GM12878 (cell line): Measurements from ENCODE around the gene ABCB7. TPM values are rescaled to one million over a fixed set of nuclear protein-coding genes. Genes with fewer than 3 reads are reported as not detected.

Experiments used
- ATAC-seq: fragments of 200-7000 bp; cut with Tn5 transposase; 3 replicates; pipeline ENCODE4 v1.9.1; 2020; ENCODE audit warnings: mild to moderate bottlenecking, moderate library complexity
- BruUV-seq: library from RNA; stranded (reverse); fragments of 400-500 nt; replicated peaks from 2 replicates; lab custom pipeline; 2021; lab: Mats Ljungman, UMichigan
- CTCF ChIA-PET: fragments of 300-600 bp; sonication (Branson Sonifier 250); formaldehyde crosslinking; extraction: SDS; loops from one replicate; lab custom pipeline; 2021; ENCODE audit warnings: inconsistent platforms; lab: Yijun Ruan, JAX
- POLR2A ChIA-PET: fragments of 350-600 bp; formaldehyde crosslinking; extraction: SDS; loops from one replicate; lab custom pipeline; 2021; ENCODE audit warnings: inconsistent platforms; lab: Charles Lee
- RAD21 ChIA-PET: fragments of 300-600 bp; sonication (Branson Sonifier 250); formaldehyde crosslinking; loops from one replicate; lab custom pipeline; 2023; ENCODE audit warnings: antibody characterized with exemption; ENCODE audit not compliant: unreplicated experiment; lab: Charles Lee
- SMC1A ChIA-PET: fragments of 300-600 bp; sonication (Branson Sonifier 250); formaldehyde crosslinking; loops from one replicate; lab custom pipeline; 2023; ENCODE audit not compliant: unreplicated experiment, uncharacterized antibody; lab: Charles Lee
- DNase-seq: peaks from one replicate; pipeline ENCODE4 v3.0.0-alpha.2; 2011; ENCODE audit warnings: low read depth, low spot score
- FAIRE-seq: peaks from 3 replicates; lab custom pipeline; 2011; peaks lifted over from hg19 to GRCh38; lab: Jason Lieb, UNC
- H2AFZ ChIP-seq: 2 replicates; pipeline ENCODE4 v1.6.0; 2011; ENCODE audit warnings: low read depth, low read length, control low read depth; ENCODE audit not compliant: control insufficient read depth
- H3K27ac ChIP-seq: 2 replicates; pipeline ENCODE4 v1.5.1; 2011; ENCODE audit warnings: control low read depth; ENCODE audit not compliant: control insufficient read depth, insufficient read depth
- H3K27me3 ChIP-seq, 2 experiments: replicated peaks in 1 of 2; 2 replicates each; pipeline versions ENCODE4 v1.6.0 to v1.6.1; 2011; ENCODE audit warnings: low read length in 1 of 2; ENCODE audit not compliant: control insufficient read depth in 2 of 2, insufficient read depth in 2 of 2
- H3K36me3 ChIP-seq, 2 experiments: 2 replicates each; pipeline ENCODE4 v1.5.1; 2011; ENCODE audit warnings: low read length in 1 of 2; ENCODE audit not compliant: control insufficient read depth in 2 of 2, insufficient read depth in 2 of 2
- H3K4me1 ChIP-seq: 2 replicates; pipeline ENCODE4 v1.6.1; 2011; ENCODE audit warnings: mild to moderate bottlenecking, low read length, moderate library complexity, mixed read lengths; ENCODE audit not compliant: control insufficient read depth, insufficient read depth
- H3K4me2 ChIP-seq: 2 replicates; pipeline ENCODE4 v1.6.0; 2011; ENCODE audit warnings: control low read depth; ENCODE audit not compliant: control insufficient read depth, insufficient read depth
- H3K4me3 ChIP-seq: fragments of 200-600 bp; sonication (generic); 2 replicates; pipeline ENCODE4 v1.5.1; 2016
- H3K79me2 ChIP-seq: 2 replicates; pipeline ENCODE4 v1.6.0; 2011; ENCODE audit warnings: low read length; ENCODE audit not compliant: control insufficient read depth, insufficient read depth
- H3K9ac ChIP-seq: 2 replicates; pipeline ENCODE4 v1.8.0; 2011; ENCODE audit warnings: low read length, control low read depth, mixed read lengths; ENCODE audit not compliant: control insufficient read depth, insufficient read depth
- H3K9me3 ChIP-seq: replicated peaks from 3 replicates; pipeline ENCODE4 v1.5.1; 2011; ENCODE audit warnings: mild to moderate bottlenecking, low read length; ENCODE audit not compliant: control insufficient read depth, insufficient read depth
- H4K20me1 ChIP-seq: 2 replicates; pipeline ENCODE4 v1.6.0; 2011; ENCODE audit not compliant: control insufficient read depth, insufficient read depth
- GATAD2B ChIP-seq: fragments of 450-650 bp; conservative IDR thresholded peaks from 2 replicates; pipeline ENCODE4 v1.6.1; 2017; ENCODE audit warnings: low read depth, mild to moderate bottlenecking, moderate library complexity
- HCFC1 ChIP-seq: fragments of 150-350 bp; IDR thresholded peaks from 2 replicates; pipeline ENCODE4 v1.6.1; 2014; ENCODE audit warnings: low read length
- NBN ChIP-seq: fragments of 450-650 bp; IDR thresholded peaks from 2 replicates; pipeline ENCODE4 v1.6.1; 2016
- SUZ12 ChIP-seq: fragments of 200-600 bp; sonication (generic); IDR thresholded peaks from one replicate; pipeline ENCODE4 v1.6.1; 2018; ENCODE audit warnings: antibody characterized with exemption, mild to moderate bottlenecking; ENCODE audit not compliant: unreplicated experiment
- ZNF274 ChIP-seq: IDR thresholded peaks from one replicate; pipeline ENCODE4 v1.8.0; 2011; ENCODE audit not compliant: insufficient read length, insufficient read depth
- WGBS: methylation state at CpG from one replicate; pipeline ENCODE4 v1.1.6; 2016; ENCODE audit warnings: low lambda C conversion rate; ENCODE audit not compliant: insufficient replicate concordance, insufficient coverage; ENCODE audit errors: missing lambda C conversion rate; 5-methylcytosine and 5-hydroxymethylcytosine counted together
- in situ Hi-C: fragments of 300-500 bp; cut with MboI; formaldehyde crosslinking; loops from 9 replicates; pipeline ENCODE4 v1.14.3; 2018; ENCODE audit warnings: mixed read lengths
- intact Hi-C: fragments of 100-400 bp; cut with micrococcal nuclease; formaldehyde crosslinking; loops from one replicate; pipeline ENCODE4 v1.14.2; 2022; ENCODE audit not compliant: unreplicated experiment
- polyA plus RNA-seq, 11 experiments: library from polyadenylated mRNA; depleted of rRNA in 4 of 11; unstranded in 6 of 11; stranded (reverse) in 5 of 11; fragments of >200 nt; fragmentation: Nextera tagmentation in 4 of 11; fragmentation: Illumina TruSeq in 1 of 11; extraction: Ambion mirVana in 4 of 11; extraction: Trizol in 1 of 11; gene quantifications; 1 replicate in 1 of 11; 2 replicates in 10 of 11; pipeline versions ENCODE4 v1.2.1 to v1.2.3, GENCODE V29; 2011 to 2016; ENCODE audit warnings: inconsistent platforms in 2 of 11, missing spikeins in 2 of 11, low read depth in 1 of 11
- total RNA-seq, 4 experiments: library from RNA; depleted of rRNA in 3 of 4; stranded (reverse); fragments of >200 nt in 3 of 4; fragmentation: Illumina TruSeq in 1 of 4; extraction: Trizol in 1 of 4; gene quantifications; 2 replicates each; pipeline versions ENCODE4 v1.2.1 to v1.2.3, GENCODE V29; 2013 to 2021
- TF ChIP-seq, protein P1 (sequence below): fragments of 450-650 bp; IDR thresholded peaks from 2 replicates; pipeline ENCODE4 v1.6.1; 2017; ENCODE audit warnings: borderline replicate concordance
- TF ChIP-seq, protein P2 (sequence below): fragments of 450-650 bp; IDR thresholded peaks from 2 replicates; pipeline ENCODE4 v1.6.1; 2017; ENCODE audit warnings: mild to moderate bottlenecking, moderate library complexity
- TF ChIP-seq, protein P3 (sequence below): fragments of 450-650 bp; formaldehyde crosslinking; IDR thresholded peaks from 2 replicates; pipeline ENCODE4 v1.4.0; 2020; ENCODE audit warnings: mild to moderate bottlenecking, moderate library complexity
- TF ChIP-seq, protein P4 (sequence below): fragments of 450-650 bp; formaldehyde crosslinking; IDR thresholded peaks from 2 replicates; pipeline ENCODE4 v1.4.0; 2022; ENCODE audit warnings: mild to moderate bottlenecking, moderate library complexity

Gene ABCB7
- total and polyA plus RNA-seq, 10 of the 15 experiments (the other 5 are each of a cell fraction or from before 2014, with no cell fraction given): 16.8 to 62.7 (median 30.6) TPM

DNA sequence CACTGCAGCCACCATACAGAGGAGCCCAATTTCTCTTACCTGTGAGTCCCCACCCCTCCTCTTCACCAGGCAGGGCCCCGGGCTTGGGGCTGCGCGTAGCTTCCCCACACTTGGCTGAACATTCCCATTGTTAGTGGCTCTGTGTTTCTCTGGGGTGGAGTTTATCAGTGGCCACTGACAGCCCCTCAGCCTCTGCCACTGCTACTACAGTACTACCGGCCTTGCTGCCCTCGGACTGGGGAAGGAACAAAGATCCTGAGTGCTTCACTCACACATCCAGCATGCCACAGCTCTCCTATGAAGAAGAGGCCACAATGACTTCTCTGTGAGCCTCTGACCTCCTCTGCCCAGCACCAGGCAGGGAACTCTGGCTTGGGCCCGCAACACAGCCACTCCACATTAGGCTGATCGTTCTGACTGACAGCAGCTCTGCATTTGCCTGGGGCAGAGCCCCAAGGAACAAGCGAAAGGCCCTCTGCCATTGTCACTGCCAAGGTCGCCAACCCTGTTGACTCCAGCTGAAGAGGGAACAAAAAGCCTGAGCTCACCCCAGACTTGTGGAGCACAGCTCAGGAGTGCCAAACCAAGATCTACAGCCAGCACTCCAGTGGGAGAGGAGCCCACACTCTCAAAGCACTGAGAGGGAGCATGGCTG is 24.0 kb downstream of the ABCB7 start:
- ATAC-seq (no peak), DNase-seq (no peak), FAIRE-seq (no peak)
- ChIA-PET POLR2A (no interaction called here), SMC1A (no interaction called here), RAD21 (no interaction called here), CTCF (no interaction called here)
- no peak overlapping the region for H3K4me2 ChIP-seq
- H3K27ac ChIP-seq: no peak overlapping the region
- intact Hi-C loops: no loop called here
- no peaks in the 10 kb centered on the region for H4K20me1 ChIP-seq
- no peaks in the 10 kb centered on the region; the same call in 2 of the 3 replicates for H3K9me3 ChIP-seq
- no peak overlapping the region for H2AFZ ChIP-seq
- 69% methylated on average over 9 of the region's 9 CpGs for WGBS
- H3K9ac ChIP-seq: no peak overlapping the region
- no TSS peak for BruUV-seq
- no peaks in the 10 kb centered on the region for H3K4me1 ChIP-seq
- no peak overlapping the region for H3K4me3 ChIP-seq
- no peaks in the 10 kb centered on the region for H3K36me3 ChIP-seq
- no peaks in the 10 kb centered on the region for H3K27me3 ChIP-seq
- peaks cover 1% of the 10 kb centered on the region for H3K79me2 ChIP-seq
- in situ Hi-C loops: no loop called here
- TF ChIP-seq, protein P1, sequence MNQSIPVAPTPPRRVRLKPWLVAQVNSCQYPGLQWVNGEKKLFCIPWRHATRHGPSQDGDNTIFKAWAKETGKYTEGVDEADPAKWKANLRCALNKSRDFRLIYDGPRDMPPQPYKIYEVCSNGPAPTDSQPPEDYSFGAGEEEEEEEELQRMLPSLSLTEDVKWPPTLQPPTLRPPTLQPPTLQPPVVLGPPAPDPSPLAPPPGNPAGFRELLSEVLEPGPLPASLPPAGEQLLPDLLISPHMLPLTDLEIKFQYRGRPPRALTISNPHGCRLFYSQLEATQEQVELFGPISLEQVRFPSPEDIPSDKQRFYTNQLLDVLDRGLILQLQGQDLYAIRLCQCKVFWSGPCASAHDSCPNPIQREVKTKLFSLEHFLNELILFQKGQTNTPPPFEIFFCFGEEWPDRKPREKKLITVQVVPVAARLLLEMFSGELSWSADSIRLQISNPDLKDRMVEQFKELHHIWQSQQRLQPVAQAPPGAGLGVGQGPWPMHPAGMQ: no peak
- TF ChIP-seq ZNF274 (no peak), GATAD2B (no peak), NBN (no peak), SUZ12 (no peak), HCFC1 (no peak)
- TF ChIP-seq, protein P2, sequence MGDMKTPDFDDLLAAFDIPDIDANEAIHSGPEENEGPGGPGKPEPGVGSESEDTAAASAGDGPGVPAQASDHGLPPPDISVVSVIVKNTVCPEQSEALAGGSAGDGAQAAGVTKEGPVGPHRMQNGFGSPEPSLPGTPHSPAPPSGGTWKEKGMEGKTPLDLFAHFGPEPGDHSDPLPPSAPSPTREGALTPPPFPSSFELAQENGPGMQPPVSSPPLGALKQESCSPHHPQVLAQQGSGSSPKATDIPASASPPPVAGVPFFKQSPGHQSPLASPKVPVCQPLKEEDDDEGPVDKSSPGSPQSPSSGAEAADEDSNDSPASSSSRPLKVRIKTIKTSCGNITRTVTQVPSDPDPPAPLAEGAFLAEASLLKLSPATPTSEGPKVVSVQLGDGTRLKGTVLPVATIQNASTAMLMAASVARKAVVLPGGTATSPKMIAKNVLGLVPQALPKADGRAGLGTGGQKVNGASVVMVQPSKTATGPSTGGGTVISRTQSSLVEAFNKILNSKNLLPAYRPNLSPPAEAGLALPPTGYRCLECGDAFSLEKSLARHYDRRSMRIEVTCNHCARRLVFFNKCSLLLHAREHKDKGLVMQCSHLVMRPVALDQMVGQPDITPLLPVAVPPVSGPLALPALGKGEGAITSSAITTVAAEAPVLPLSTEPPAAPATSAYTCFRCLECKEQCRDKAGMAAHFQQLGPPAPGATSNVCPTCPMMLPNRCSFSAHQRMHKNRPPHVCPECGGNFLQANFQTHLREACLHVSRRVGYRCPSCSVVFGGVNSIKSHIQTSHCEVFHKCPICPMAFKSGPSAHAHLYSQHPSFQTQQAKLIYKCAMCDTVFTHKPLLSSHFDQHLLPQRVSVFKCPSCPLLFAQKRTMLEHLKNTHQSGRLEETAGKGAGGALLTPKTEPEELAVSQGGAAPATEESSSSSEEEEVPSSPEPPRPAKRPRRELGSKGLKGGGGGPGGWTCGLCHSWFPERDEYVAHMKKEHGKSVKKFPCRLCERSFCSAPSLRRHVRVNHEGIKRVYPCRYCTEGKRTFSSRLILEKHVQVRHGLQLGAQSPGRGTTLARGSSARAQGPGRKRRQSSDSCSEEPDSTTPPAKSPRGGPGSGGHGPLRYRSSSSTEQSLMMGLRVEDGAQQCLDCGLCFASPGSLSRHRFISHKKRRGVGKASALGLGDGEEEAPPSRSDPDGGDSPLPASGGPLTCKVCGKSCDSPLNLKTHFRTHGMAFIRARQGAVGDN: no peak
- TF ChIP-seq, protein P3, sequence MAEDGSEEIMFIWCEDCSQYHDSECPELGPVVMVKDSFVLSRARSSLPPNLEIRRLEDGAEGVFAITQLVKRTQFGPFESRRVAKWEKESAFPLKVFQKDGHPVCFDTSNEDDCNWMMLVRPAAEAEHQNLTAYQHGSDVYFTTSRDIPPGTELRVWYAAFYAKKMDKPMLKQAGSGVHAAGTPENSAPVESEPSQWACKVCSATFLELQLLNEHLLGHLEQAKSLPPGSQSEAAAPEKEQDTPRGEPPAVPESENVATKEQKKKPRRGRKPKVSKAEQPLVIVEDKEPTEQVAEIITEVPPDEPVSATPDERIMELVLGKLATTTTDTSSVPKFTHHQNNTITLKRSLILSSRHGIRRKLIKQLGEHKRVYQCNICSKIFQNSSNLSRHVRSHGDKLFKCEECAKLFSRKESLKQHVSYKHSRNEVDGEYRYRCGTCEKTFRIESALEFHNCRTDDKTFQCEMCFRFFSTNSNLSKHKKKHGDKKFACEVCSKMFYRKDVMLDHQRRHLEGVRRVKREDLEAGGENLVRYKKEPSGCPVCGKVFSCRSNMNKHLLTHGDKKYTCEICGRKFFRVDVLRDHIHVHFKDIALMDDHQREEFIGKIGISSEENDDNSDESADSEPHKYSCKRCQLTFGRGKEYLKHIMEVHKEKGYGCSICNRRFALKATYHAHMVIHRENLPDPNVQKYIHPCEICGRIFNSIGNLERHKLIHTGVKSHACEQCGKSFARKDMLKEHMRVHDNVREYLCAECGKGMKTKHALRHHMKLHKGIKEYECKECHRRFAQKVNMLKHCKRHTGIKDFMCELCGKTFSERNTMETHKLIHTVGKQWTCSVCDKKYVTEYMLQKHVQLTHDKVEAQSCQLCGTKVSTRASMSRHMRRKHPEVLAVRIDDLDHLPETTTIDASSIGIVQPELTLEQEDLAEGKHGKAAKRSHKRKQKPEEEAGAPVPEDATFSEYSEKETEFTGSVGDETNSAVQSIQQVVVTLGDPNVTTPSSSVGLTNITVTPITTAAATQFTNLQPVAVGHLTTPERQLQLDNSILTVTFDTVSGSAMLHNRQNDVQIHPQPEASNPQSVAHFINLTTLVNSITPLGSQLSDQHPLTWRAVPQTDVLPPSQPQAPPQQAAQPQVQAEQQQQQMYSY: no peak
- TF ChIP-seq, protein P4, sequence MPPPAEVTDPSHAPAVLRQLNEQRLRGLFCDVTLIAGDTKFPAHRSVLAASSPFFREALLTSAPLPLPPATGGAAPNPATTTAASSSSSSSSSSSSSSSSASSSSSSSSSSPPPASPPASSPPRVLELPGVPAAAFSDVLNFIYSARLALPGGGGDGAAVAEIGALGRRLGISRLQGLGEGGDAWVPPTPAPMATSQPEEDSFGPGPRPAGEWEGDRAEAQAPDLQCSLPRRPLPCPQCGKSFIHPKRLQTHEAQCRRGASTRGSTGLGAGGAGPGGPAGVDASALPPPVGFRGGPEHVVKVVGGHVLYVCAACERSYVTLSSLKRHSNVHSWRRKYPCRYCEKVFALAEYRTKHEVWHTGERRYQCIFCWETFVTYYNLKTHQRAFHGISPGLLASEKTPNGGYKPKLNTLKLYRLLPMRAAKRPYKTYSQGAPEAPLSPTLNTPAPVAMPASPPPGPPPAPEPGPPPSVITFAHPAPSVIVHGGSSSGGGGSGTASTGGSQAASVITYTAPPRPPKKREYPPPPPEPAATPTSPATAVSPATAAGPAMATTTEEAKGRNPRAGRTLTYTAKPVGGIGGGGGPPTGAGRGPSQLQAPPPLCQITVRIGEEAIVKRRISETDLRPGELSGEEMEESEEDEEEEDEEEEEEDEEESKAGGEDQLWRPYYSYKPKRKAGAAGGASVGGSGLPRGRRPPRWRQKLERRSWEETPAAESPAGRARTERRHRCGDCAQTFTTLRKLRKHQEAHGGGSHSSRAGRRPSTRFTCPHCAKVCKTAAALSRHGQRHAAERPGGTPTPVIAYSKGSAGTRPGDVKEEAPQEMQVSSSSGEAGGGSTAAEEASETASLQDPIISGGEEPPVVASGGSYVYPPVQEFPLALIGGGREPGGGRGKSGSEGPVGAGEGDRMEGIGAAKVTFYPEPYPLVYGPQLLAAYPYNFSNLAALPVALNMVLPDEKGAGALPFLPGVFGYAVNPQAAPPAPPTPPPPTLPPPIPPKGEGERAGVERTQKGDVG (CRISPR knock-in tag): no peak
